PC-9 (cell line): ENCODE measurements around the gene NKPD1. TPM values are rescaled to one million over a fixed set of nuclear protein-coding genes. Genes with fewer than 3 reads are reported as not detected.
A peak's percentile ranks its signal among the peaks of the same experiment; 100 is the strongest.

ENCODE experiments used
- BruUV-seq: library from RNA; stranded (reverse); fragments of 400-500 nt; replicated peaks from 2 replicates; lab custom pipeline; 2021; lab: Mats Ljungman, UMichigan
- CTCF ChIA-PET: fragments of 300-600 bp; sonication (Branson Sonifier 250); formaldehyde crosslinking; loops from one replicate; lab custom pipeline; 2022; ENCODE audit warnings: antibody characterized with exemption; lab: Charles Lee
- POLR2A ChIA-PET: fragments of 300-600 bp; sonication (Branson Sonifier 250); formaldehyde crosslinking; loops from one replicate; lab custom pipeline; 2022; ENCODE audit warnings: antibody characterized with exemption; ENCODE audit not compliant: unreplicated experiment; lab: Charles Lee
- DNase-seq, 2 experiments: peaks; one replicate each; pipeline versions ENCODE4 v3.0.0 to v3.0.0-alpha.2; 2015 to 2022; ENCODE audit warnings: mixed read lengths in 1 of 2
- H2AFZ ChIP-seq: fragments of 200-600 bp; sonication (generic); 2 replicates; pipeline ENCODE4 v1.8.1; 2017; ENCODE audit warnings: antibody characterized with exemption
- H3F3A ChIP-seq: fragments of 200-600 bp; sonication (generic); 2 replicates; pipeline ENCODE4 v1.8.1; 2017; ENCODE audit warnings: antibody characterized with exemption, mild to moderate bottlenecking, low read depth; ENCODE audit not compliant: insufficient read depth
- H3K27ac ChIP-seq: fragments of 200-600 bp; sonication (generic); 2 replicates; pipeline ENCODE4 v1.6.1; 2016; ENCODE audit warnings: mixed run types
- H3K27me3 ChIP-seq: fragments of 200-600 bp; sonication (generic); 2 replicates; pipeline ENCODE4 v1.6.1; 2016; ENCODE audit warnings: low read depth, mixed run types; ENCODE audit not compliant: insufficient read depth
- H3K36me3 ChIP-seq: fragments of 200-600 bp; sonication (generic); 2 replicates; pipeline ENCODE4 v1.6.1; 2016; ENCODE audit warnings: low read depth, mixed run types
- H3K4me1 ChIP-seq: fragments of 200-600 bp; sonication (generic); replicated peaks from 2 replicates; pipeline ENCODE4 v1.6.1; 2016; ENCODE audit warnings: mixed run types; ENCODE audit not compliant: insufficient read depth
- H3K4me2 ChIP-seq: fragments of 200-600 bp; sonication (generic); 2 replicates; pipeline ENCODE4 v1.6.1; 2017; ENCODE audit warnings: mixed run types
- H3K4me3 ChIP-seq: fragments of 200-600 bp; sonication (generic); 2 replicates; pipeline ENCODE4 v1.6.1; 2016; ENCODE audit warnings: mixed run types
- H3K79me2 ChIP-seq: fragments of 200-600 bp; sonication (generic); 2 replicates; pipeline ENCODE4 v1.6.1; 2017; ENCODE audit warnings: low read depth, mixed run types
- H3K9me2 ChIP-seq: fragments of 200-600 bp; sonication (generic); 2 replicates; pipeline ENCODE4 v1.8.1; 2017; ENCODE audit warnings: mild to moderate bottlenecking; ENCODE audit not compliant: insufficient read depth
- H3K9me3 ChIP-seq: fragments of 200-600 bp; sonication (generic); 2 replicates; pipeline ENCODE4 v1.8.1; 2016; ENCODE audit warnings: low read depth; ENCODE audit not compliant: insufficient read depth
- H4K20me1 ChIP-seq: fragments of 200-600 bp; sonication (generic); 2 replicates; pipeline ENCODE4 v1.8.1; 2017; ENCODE audit not compliant: insufficient read depth
- CTCF ChIP-seq: fragments of 200-600 bp; sonication (generic); conservative IDR thresholded peaks from 2 replicates; pipeline ENCODE4 v1.6.1; 2017; ENCODE audit warnings: mixed run types, antibody characterized with exemption, mild to moderate bottlenecking, moderate library complexity
- EZH2 ChIP-seq: fragments of 200-600 bp; sonication (generic); IDR thresholded peaks from 2 replicates; pipeline ENCODE4 v1.8.0; 2017; ENCODE audit warnings: antibody characterized with exemption, low read depth
- intact Hi-C: fragments of 100-400 bp; cut with micrococcal nuclease; formaldehyde crosslinking; loops from one replicate; pipeline ENCODE4 v1.10.0; 2022; ENCODE audit not compliant: unreplicated experiment
- total RNA-seq: library from RNA; stranded (reverse); gene quantifications from 2 replicates; pipeline ENCODE4 v1.2.3, GENCODE V29; 2021

Gene NKPD1
- total RNA-seq, 1 experiment from 2014 or later: 0.37 TPM

- H2AFZ ChIP-seq: no peak overlapping the region
- TF ChIP-seq CTCF: no peak
- TF ChIP-seq EZH2: no peak
- H3K9me3 ChIP-seq: no peaks in the 10 kb centered on the region
- ChIA-PET POLR2A (no interaction called here), CTCF (interaction anchor here (0.6 kb wide), 1 partner anchor 119 kb away, joined by 7 read pairs; no protein-coding TSS in a partner anchor)
- no peaks in the 10 kb centered on the region for H3K36me3 ChIP-seq
- peak overlapping the region; percentile 46; the same call in 1 of the 2 replicates for H3K4me2 ChIP-seq
- H3K4me3 ChIP-seq: no peak overlapping the region
- no TSS peak for BruUV-seq
- H3K27me3 ChIP-seq: no peaks in the 10 kb centered on the region
- peaks cover 35% of the 10 kb centered on the region for H3K79me2 ChIP-seq
- no peaks in the 10 kb centered on the region for H3K9me2 ChIP-seq
- no peak overlapping the region for H3K27ac ChIP-seq
- peaks cover 40% of the 10 kb centered on the region; the same call in 1 of the 2 replicates for H3F3A ChIP-seq
- peak in 1 of 2 experiments; percentile 53 for DNase-seq
- intact Hi-C loops: no loop called here
- peaks cover 4% of the 10 kb centered on the region; the same call in 1 of the 2 replicates for H4K20me1 ChIP-seq
- H3K4me1 ChIP-seq: peaks cover 28% of the 10 kb centered on the region
These were observed 22.0 kb upstream of the NKPD1 start for GRCh38 chr19:45182758-45183157.

- Histone ChIP-seq H3K4me3 (no peak overlapping the region), H4K20me1 (peaks cover 4% of the 10 kb centered on the region; the same call in 1 of the 2 replicates), H2AFZ (no peak overlapping the region), H3F3A (peaks cover 41% of the 10 kb centered on the region; the same call in 1 of the 2 replicates), H3K4me1 (peaks cover 39% of the 10 kb centered on the region), H3K4me2 (peak overlapping the region; percentile 98), H3K36me3 (no peaks in the 10 kb centered on the region), H3K9me3 (no peaks in the 10 kb centered on the region), H3K27ac (no peak overlapping the region), H3K79me2 (peaks cover 48% of the 10 kb centered on the region), H3K9me2 (no peaks in the 10 kb centered on the region), H3K27me3 (no peaks in the 10 kb centered on the region)
- CTCF ChIA-PET: no interaction called here
- intact Hi-C loops: no loop called here
- no peak for DNase-seq
- TF ChIP-seq EZH2: no peak
- TF ChIP-seq CTCF: no peak
- no TSS peak for BruUV-seq
- POLR2A ChIA-PET: no interaction called here
These were observed 20.2 kb upstream of the NKPD1 start for GRCh38 chr19:45180936-45181335.

GRCh38 chr19:45179892-45180370 is 19.1 kb upstream of the NKPD1 start:
- Histone ChIP-seq H3K36me3 (no peaks in the 10 kb centered on the region), H3K27ac (peak overlapping the region; percentile 51; the same call in 1 of the 2 replicates), H3K79me2 (peaks cover 48% of the 10 kb centered on the region), H3K4me1 (peaks cover 39% of the 10 kb centered on the region), H3F3A (peaks cover 37% of the 10 kb centered on the region; the same call in 1 of the 2 replicates), H3K9me2 (no peaks in the 10 kb centered on the region), H3K4me2 (peak overlapping the region; percentile 98), H3K9me3 (no peaks in the 10 kb centered on the region), H3K27me3 (no peaks in the 10 kb centered on the region), H2AFZ (peak overlapping the region; percentile 95), H4K20me1 (peaks cover 4% of the 10 kb centered on the region; the same call in 1 of the 2 replicates), H3K4me3 (peak overlapping the region; percentile 86)
- intact Hi-C loops: loop anchor here (2.0 kb wide), 1 partner anchor 87 kb away; the partner anchor contains the start of gene PPP1R37
- ChIA-PET POLR2A (no interaction called here), CTCF (no interaction called here)
- TF ChIP-seq EZH2: no peak
- TF ChIP-seq CTCF: no peak
- no TSS peak for BruUV-seq
- DNase-seq: peak in 1 of 2 experiments; percentile 31
